SJSA1 (cell line): Measurements from ENCODE around the gene HSPB6. TPM values are rescaled to one million over a fixed set of nuclear protein-coding genes. Genes with fewer than 3 reads are reported as not detected.
A peak's percentile ranks its signal among the peaks of the same experiment; 100 is the strongest.

ENCODE experiments used
- DNase-seq, 2 experiments: peaks; one replicate each; pipeline ENCODE4 v3.0.0-alpha.2; 2015 to 2020; ENCODE audit warnings: low spot score in 2 of 2, low read depth in 1 of 2
- H3K27ac ChIP-seq: fragments of 250-450 bp; sonication (Bioruptor Pico); 2 replicates; pipeline ENCODE4 v1.5.1; 2020; ENCODE audit warnings: mild to moderate bottlenecking, moderate library complexity
- H3K27me3 ChIP-seq: fragments of 250-450 bp; sonication (Bioruptor Pico); replicated peaks from 2 replicates; pipeline ENCODE4 v1.5.1; 2020; ENCODE audit warnings: mild to moderate bottlenecking, moderate library complexity
- H3K36me3 ChIP-seq: fragments of 250-450 bp; sonication (Bioruptor Pico); 2 replicates; pipeline ENCODE4 v1.5.1; 2020; ENCODE audit warnings: mild to moderate bottlenecking
- H3K4me1 ChIP-seq: fragments of 250-450 bp; sonication (Bioruptor Pico); replicated peaks from 2 replicates; pipeline ENCODE4 v1.6.1; 2021; ENCODE audit warnings: mild to moderate bottlenecking
- H3K4me3 ChIP-seq: fragments of 250-450 bp; sonication (Bioruptor Pico); 2 replicates; pipeline ENCODE4 v1.5.1; 2020; ENCODE audit warnings: mild to moderate bottlenecking
- H3K9me3 ChIP-seq: fragments of 250-450 bp; sonication (Bioruptor Pico); replicated peaks from 2 replicates; pipeline ENCODE4 v1.5.1; 2020; ENCODE audit warnings: mild to moderate bottlenecking
- total RNA-seq: library from RNA; depleted of rRNA; stranded (reverse); fragments of >200 nt; shearing (Covaris generic); gene quantifications from 2 replicates; pipeline ENCODE4 v1.2.3, GENCODE V29; 2014

HSPB6 gene
- total RNA-seq, 1 experiment from 2014 or later = not detected

DNA sequence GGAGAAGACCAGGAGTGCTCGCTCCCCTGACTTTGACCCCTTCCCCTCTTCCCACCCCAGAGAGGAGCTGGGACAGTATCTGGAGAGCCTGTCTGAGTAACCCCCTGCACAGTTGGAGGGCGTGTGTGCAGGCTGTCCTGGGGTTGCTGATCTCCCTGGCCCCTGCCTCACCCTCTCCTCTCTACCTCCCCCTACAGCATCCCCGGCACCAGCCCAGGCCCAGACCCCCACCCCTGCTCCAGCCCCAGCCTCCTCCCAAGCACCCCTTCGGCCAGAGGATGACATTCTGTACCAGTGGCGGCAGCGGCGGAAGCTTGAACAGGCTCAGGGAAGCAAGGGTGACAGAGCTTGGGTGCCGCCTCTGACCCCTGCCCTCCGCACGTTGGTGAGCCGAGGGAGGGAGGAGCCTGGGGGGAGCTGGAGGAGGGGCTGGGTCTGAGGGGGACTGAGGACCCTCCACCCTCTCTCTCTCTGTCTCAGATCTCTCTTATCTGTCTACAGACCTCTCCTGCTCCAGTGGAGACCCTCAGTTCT lies 9.8 kb upstream of the HSPB6 start:
- Histone ChIP-seq H3K27ac (no peak overlapping the region), H3K27me3 (no peaks in the 10 kb centered on the region), H3K9me3 (no peaks in the 10 kb centered on the region), H3K4me3 (no peak overlapping the region), H3K4me1 (no peaks in the 10 kb centered on the region), H3K36me3 (peaks cover 41% of the 10 kb centered on the region)
- no peak for DNase-seq

DNA sequence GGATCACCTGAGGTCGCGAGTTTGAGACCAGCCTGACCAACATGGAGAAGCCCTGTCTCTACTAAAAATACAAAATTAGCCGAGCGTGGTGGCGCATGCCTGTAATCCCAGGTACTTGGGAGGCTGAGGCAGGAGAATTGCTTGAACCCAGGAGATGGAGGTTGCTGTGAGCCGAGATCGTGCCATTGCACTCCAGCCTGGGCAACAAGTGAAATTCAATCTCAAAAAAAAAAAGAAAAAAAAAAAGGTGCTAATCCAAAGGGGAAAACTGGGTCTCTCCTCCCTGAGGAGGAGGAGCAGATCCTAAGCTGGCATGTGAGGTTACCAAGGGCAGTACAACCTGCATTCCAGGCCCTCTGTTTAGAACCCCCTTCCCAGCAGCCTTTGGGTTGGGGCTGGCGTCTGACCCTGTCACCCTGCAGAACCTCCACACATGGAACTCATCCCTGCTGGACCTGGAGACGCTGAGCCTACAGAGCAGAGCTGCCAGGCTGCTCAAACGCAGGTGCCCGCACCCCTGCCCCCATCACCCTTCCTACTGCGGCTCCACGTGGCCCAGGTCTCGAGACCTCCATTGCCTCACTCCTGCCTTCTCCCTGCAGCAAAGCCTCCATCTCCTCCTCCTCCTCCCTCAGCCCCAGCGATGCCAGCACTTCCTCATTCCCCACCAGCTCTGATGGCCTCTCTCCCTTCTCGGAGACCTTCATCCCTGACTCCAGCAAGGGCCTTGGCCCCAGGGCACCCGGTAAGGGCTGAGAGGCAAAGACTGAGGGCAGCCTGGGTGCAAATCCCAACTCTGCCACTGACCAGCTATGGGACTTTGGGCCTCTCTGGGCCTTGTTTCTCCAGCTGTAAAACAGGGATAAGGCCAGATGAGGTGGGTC lies 7.8 kb upstream of the HSPB6 start:
- Histone ChIP-seq H3K27ac (no peak overlapping the region), H3K27me3 (no peaks in the 10 kb centered on the region), H3K4me3 (no peak overlapping the region), H3K9me3 (no peaks in the 10 kb centered on the region), H3K4me1 (no peaks in the 10 kb centered on the region), H3K36me3 (peaks cover 57% of the 10 kb centered on the region)
- no peak for DNase-seq

DNA sequence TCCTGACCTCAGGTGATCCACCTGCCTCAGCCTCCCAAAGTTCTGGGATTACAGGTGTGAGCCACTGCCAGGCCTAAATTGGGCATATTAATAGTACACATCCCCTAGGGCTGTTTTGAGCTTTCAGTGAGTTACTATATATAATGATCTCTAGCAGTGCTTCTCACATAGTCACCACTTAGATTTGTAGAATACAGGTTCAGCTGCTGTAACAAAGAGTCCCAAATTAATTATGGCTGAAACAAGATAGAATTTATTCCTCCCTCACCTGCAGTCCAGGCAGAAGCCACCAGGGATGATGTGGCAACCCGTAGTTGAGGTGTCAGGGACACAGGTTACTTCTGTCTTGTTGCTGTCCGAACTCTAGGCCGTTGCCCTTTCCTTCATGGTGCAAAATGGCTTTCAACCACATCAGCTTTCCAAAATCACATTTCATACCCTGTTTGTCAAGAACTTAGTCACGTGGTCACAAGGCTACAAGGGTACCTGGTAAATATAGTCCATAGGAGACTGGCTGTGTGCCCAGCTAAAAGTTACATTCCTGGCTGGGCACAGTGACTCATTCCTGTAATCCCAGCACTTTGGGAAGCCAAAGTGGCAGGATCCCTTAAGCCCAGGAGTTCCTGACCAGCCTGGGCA lies 4.0 kb upstream of the HSPB6 start:
- no peak overlapping the region for H3K27ac ChIP-seq
- H3K36me3 ChIP-seq = peaks cover 42% of the 10 kb centered on the region
- peaks cover 16% of the 10 kb centered on the region for H3K4me1 ChIP-seq
- no peaks in the 10 kb centered on the region for H3K27me3 ChIP-seq
- no peak overlapping the region for H3K4me3 ChIP-seq
- H3K9me3 ChIP-seq = no peaks in the 10 kb centered on the region
- DNase-seq = no peak

DNA sequence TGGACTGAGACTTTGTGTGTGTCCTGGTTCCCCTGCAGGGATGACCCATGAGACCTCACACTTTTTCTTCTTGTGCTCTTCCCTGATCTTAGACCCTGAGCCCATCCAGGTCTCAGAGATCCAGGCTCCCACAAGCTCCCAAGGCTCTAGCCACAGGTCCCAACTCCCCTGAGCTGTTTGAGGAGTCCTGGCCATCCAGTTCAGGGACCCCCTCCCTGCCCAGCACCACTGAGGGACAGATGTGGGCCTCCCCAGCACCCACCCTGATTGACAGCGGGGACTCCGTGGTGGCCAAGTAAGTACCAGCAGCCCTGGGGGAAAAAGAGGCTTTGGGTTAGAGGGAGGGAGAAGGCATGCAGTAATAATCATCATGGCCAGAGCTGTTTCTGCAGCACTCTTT lies 2.9 kb upstream of the HSPB6 start:
- Histone ChIP-seq H3K9me3 (no peaks in the 10 kb centered on the region), H3K4me3 (no peak overlapping the region), H3K27me3 (no peaks in the 10 kb centered on the region), H3K27ac (no peak overlapping the region), H3K4me1 (peaks cover 16% of the 10 kb centered on the region), H3K36me3 (peaks cover 31% of the 10 kb centered on the region)
- DNase-seq = no peak

DNA sequence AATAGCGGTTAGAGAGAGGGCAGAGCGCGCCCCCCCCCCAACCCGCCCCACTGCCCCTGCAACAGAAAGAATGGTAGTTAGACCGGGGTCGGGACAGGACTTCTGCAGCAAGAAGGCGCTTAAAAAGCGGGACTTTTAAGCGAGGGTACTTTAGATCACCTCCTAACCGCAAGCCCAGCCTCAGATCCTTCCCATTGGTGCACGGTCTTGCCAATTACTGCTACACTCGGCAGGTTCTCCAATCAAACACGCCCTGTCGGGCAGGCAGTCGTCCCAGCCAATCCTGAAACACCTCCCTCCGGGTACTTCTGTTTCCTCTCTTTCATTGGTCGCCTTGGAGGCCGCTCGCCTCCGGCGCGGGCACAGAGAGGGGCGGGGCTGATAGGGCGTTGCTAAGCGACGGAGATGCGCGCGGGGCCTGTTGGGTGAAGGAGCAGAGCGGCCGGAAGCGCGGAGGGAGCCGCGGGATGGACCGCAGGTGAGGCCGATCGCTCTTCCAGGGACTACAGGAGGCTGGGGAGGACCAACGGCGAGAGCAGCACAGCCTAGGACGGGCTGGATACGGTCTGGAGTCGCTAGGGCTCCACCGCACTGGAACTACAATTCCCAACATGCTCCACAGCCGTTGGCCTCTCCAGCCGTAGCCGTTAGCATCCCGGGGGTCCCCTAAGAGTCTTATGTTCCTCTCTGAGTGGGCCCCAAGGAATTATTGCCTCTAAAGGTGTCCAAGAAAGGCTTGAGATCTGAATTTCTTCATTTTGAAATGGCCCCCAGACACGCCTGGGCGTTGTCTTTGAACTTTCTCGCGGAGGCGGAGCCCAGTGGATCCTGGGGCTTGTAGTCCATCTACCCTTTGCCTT lies 1.1 kb upstream of the HSPB6 start, which contains the start of gene PROSER3:
Gene PROSER3, plus strand, starts transcription at position 428 of the 860 bp plus-strand sequence. Its CDS starts 40 bp downstream, at position 468.
- Histone ChIP-seq H3K36me3 (peaks cover 33% of the 10 kb centered on the region), H3K27me3 (no peaks in the 10 kb centered on the region), H3K9me3 (no peaks in the 10 kb centered on the region), H3K27ac (peak within 1 kb of the TSS; percentile 86), H3K4me3 (peak within 1 kb of the TSS; percentile 61), H3K4me1 (peaks cover 16% of the 10 kb centered on the region)
- DNase-seq = peak; percentile 99

DNA sequence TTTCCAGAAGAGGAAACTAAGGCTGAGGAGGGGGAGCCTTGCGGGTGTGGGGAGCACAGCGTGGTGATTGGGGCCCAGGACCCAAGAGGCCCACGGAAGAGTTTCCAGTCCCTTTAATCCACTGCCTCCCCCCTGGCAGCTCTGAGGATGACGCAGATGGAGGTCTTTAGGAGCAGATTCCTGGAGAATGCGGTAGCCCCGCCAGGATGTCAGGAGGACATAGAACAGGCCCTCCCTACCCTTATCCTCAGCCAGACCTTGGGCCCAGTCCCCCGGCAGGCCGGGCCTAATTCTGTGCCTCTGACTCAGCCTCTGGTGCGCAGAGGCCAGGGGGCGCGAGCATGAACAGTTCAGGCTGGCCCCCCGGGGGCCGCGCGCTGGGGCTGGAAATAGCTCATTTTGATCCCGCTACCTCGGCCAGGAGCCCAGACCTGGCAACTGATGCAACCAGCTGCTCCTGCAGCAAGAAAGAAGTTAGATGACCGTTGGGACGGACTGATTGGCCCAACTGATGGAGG lies 461 bp upstream of the HSPB6 start:
- Histone ChIP-seq H3K27me3 (no peaks in the 10 kb centered on the region), H3K4me1 (peaks cover 16% of the 10 kb centered on the region), H3K36me3 (peaks cover 39% of the 10 kb centered on the region), H3K4me3 (peak overlapping the region; percentile 61), H3K9me3 (no peaks in the 10 kb centered on the region), H3K27ac (peak overlapping the region; percentile 44)
- peak in 1 of 2 experiments; percentile 74 for DNase-seq

DNA sequence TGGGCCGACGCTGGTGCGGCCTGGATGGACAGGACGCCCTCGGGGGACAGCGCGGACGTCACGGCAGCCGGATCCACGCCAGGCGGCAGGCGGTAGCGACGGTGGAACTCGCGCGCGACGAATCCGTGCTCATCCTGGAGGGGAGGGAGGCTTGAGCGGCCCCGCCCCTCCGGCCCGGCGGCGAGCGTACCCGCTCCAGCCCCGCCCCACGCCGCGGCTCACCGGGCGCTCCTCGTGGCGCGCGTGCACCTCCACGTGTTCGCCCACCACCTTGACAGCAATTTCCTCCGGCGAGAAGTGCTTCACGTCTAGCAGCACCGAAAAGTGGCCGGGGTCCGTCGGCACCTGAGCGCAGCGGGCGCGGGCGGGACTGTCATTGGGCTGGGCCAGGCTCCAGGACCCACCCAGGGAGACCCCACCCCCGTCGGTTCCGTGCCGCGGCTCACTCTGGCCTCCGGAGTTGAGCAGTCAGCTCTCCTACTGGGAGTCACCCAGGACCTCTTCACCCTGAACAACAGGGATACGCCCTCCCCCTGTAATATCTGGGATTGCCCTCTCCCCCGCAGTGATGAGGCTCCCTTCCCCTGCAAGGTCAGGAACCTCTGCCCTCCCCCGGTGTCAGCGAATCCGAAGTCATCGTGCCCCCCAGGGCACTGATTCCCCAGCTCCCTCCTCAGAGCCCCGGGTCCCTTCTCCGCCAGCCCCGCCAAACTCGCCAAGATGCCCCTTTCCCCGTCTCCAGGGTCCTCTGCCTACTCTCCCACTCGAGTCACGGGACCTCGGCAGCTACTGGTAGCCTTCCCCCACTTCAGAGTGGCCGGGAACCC lies 1.1 kb downstream of the HSPB6 start:
- Histone ChIP-seq H3K9me3 (no peaks in the 10 kb centered on the region), H3K36me3 (peaks cover 34% of the 10 kb centered on the region), H3K27ac (no peak overlapping the region), H3K27me3 (no peaks in the 10 kb centered on the region), H3K4me3 (no peak overlapping the region), H3K4me1 (peaks cover 16% of the 10 kb centered on the region)
- peak in 1 of 2 experiments; percentile 42 for DNase-seq

DNA sequence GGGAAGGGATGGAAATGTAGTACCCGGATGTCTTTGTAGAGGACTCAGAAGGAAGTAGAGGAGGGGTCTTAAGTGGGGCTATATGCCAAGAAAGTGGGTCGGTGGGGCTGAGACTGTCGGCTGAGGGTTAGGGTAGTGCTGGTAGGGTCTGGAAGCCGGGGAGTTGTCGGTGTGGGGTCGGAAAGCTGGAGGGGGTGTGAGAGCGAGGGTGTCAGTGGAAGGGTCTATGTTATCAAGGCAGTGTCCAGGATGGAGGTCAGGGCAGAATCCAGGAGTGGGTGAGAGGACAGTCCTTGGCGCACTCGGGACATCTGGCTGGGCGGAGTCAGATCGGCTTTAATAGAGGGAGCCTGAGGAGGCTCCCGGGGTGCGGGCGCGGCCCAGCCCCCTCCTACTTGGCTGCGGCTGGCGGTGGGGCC lies 1.7 kb downstream of the HSPB6 start:
- Histone ChIP-seq H3K36me3 (peaks cover 28% of the 10 kb centered on the region), H3K27ac (no peak overlapping the region), H3K27me3 (no peaks in the 10 kb centered on the region), H3K4me3 (no peak overlapping the region), H3K9me3 (no peaks in the 10 kb centered on the region), H3K4me1 (peaks cover 16% of the 10 kb centered on the region)
- no peak for DNase-seq

DNA sequence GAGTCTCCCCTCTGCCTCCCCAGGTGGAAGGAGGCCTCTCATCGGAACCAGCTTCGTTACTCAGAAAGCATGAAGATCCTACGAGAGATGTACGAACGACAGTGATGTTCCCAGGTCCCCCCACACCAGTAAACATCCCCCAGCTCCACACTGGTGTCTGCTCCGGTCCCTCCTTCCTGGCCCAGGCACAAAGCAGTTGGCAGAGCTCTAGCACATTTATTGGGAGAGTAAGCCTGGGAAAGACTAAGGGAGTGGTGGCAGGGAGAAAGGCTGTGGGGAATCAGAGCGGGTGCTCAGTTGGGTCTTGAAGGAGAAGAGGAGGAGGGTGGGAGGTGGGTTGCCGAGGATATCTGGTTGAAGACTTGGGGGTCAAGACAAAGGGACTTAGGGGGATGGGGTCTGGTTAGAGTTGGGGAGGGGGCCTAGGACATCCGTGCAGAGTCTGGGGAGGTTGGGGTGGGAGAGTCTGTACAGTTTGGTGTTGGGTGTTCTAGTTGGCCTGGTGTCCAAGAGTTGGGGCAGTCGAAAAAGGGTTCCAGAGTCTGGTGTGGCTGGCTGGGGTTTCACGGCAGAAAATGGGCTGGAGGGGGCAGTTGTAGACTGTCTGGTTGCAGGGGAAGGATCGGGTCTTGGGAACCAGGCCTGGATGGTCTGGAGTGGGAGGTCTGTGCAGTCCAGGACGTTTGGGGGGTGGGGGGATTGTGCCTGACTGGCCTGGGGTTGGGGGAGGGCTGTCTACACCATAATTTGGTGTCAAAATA lies 2.3 kb downstream of the HSPB6 start:
- no peak overlapping the region for H3K4me3 ChIP-seq
- H3K27me3 ChIP-seq = no peaks in the 10 kb centered on the region
- no peak overlapping the region for H3K27ac ChIP-seq
- H3K9me3 ChIP-seq = no peaks in the 10 kb centered on the region
- H3K4me1 ChIP-seq = peaks cover 16% of the 10 kb centered on the region
- H3K36me3 ChIP-seq = peaks cover 24% of the 10 kb centered on the region
- no peak for DNase-seq

DNA sequence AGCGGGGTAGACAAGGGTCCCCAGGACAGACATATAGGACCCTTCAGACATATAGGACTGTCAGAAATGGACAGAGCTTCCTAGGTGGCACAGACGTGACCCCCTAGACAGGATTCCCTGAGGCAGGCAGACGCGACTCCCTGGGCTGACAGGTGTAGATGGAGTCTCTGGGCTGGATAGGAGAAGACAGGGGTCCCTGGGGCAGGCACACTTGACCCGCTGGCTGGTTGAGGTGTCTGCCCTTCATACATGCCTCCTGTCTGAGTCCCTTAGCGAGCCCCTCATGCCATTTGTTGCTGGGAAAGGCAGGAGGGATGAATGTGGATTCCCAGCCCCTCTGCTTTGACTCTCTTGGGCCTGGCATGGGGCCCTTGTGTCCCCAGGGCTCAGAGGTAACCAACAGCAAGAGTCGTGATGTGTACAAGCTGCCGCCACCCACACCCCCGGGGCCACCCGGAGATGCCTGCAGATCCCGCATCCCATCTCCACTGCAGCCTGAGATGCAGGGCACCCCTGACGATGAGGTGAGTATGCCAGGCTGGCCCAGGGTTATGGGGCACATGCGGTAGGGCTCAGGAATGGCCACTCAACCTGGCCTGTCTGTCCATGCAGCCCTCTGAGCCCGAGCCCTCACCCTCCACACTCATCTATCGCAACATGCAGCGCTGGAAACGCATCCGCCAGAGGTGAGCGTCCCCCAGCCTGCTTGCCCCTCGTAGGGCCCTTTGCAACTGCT lies 3.0 kb downstream of the HSPB6 start:
- Histone ChIP-seq H3K36me3 (peaks cover 24% of the 10 kb centered on the region), H3K9me3 (no peaks in the 10 kb centered on the region), H3K4me1 (peaks cover 15% of the 10 kb centered on the region), H3K27me3 (no peaks in the 10 kb centered on the region), H3K27ac (no peak overlapping the region), H3K4me3 (no peak overlapping the region)
- DNase-seq = no peak

DNA sequence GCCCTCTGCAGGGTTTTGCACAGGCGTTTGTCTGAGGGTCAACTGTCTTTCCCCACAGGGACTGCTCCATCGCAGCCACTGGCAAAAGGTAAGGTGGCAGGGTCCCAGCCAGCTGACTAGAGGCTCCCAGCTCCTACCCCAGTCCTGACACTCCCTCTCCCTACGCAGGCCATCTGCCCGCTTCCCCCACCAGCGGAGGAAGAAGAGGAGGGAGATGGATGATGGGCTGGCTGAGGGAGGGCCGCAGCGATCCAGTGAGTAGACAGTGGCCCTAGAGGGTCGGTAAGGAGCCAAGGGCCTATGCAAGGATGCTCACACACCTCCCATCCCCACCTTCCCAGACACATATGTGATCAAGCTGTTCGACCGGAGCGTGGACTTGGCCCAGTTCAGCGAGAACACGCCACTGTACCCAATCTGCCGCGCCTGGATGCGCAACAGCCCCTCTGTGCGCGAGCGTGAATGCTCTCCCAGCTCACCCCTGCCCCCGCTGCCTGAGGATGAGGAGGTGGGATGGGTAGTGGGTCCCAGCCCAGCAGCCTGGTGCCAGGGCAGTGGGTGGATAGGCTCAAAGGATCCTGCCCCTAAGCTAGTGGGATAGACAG lies 4.0 kb downstream of the HSPB6 start:
- Histone ChIP-seq H3K9me3 (no peaks in the 10 kb centered on the region), H3K36me3 (peaks cover 24% of the 10 kb centered on the region), H3K27ac (no peak overlapping the region), H3K27me3 (no peaks in the 10 kb centered on the region), H3K4me3 (no peak overlapping the region), H3K4me1 (peaks cover 14% of the 10 kb centered on the region)
- DNase-seq = peak in 1 of 2 experiments; percentile 42
